Measurements from ENCODE around the gene ZFY.

Gene ZFY

DNA sequence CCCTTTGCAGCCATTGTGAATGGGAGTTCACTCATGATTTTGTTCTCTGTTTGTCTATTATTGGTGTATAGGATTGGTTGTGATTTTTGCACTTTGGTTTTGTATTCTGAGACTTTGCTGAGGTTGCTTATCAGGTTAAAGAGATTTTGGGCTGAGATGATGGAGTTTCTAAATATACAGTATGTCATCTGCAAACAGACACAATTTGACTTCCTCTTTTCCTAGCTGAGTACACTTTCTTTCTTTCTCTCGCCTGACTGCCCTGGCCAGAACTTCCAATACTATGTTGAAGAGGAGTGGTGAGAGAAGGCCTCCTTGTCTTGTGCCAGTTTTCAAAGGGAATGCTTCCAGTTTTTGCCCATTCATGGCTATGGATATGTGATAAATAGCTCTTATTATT is 81.4 kb downstream of the ZFY start:
- H3K27ac ChIP-seq, result no peak overlapping the region
- TF ChIP-seq, protein P1, sequence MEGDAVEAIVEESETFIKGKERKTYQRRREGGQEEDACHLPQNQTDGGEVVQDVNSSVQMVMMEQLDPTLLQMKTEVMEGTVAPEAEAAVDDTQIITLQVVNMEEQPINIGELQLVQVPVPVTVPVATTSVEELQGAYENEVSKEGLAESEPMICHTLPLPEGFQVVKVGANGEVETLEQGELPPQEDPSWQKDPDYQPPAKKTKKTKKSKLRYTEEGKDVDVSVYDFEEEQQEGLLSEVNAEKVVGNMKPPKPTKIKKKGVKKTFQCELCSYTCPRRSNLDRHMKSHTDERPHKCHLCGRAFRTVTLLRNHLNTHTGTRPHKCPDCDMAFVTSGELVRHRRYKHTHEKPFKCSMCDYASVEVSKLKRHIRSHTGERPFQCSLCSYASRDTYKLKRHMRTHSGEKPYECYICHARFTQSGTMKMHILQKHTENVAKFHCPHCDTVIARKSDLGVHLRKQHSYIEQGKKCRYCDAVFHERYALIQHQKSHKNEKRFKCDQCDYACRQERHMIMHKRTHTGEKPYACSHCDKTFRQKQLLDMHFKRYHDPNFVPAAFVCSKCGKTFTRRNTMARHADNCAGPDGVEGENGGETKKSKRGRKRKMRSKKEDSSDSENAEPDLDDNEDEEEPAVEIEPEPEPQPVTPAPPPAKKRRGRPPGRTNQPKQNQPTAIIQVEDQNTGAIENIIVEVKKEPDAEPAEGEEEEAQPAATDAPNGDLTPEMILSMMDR (conservative IDR thresholded peaks at IDR 0.05; ENCODE audit: low read depth), result no peak
- ChIA-PET CTCF (no interaction called here), POLR2A (ENCODE audit: low non-redundant PET) (no interaction called here)
- no peak for DNase-seq (ENCODE audit: low spot score)

DNA sequence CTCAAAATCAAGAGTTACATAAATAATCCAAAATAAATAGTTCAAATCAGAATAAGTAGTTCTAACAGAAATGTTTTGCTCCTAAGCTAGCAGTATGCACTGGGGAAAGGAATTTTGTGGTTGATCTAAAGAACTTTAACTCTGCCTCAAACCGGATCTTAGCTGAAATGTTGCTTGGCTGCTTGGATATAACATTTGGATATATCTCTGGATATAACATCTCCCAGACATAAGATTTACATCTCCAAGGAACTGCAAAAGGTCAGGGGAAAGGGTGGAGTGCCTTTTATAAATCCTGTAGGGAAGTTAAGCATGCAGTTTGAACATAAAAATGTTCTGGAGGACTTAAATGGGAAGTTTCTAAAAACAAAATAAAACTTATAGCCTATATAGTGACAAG is 83.4 kb downstream of the ZFY start:
- CTCF ChIA-PET, result no interaction called here

GRCh38 chrY:3019584-3019983 is 84.4 kb downstream of the ZFY start:
- CTCF ChIA-PET, result no interaction called here
- TF ChIP-seq, protein P1 (conservative IDR thresholded peaks at IDR 0.05; ENCODE audit: low read depth), result no peak
- no peak for DNase-seq (ENCODE audit: low spot score)
- H3K27ac ChIP-seq, result no peak overlapping the region
- POLR2A ChIA-PET (ENCODE audit: low non-redundant PET), result no interaction called here

More for the DNA sequence above, 83.4 kb downstream of the ZFY start:
- no peak overlapping the region for H3K27ac ChIP-seq
- POLR2A ChIA-PET (ENCODE audit: low non-redundant PET), result no interaction called here
- no peak for DNase-seq (ENCODE audit: low spot score)
- TF ChIP-seq, protein P1 (conservative IDR thresholded peaks at IDR 0.05; ENCODE audit: low read depth), result no peak

DNA sequence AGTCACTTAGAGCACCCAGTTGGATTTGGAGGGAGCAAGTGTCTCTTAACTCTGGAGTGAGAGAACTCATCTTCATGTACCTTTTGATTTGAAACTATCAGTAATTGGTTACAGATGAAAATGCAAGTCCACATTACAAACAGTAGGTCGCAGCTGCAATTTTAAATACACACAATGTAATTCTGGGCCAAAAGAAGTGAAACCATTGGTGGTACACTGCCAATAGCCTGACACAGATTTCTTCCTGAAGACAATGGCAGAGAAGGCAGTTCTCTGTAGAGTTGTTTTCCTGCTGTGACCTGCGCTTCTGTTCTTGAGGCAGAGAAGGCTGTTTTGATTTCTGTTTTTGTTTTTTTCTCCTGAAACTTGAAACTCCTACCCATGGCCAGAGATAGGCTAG is 86.0 kb downstream of the ZFY start:
- CTCF ChIA-PET, result no interaction called here
- TF ChIP-seq, protein P1 (conservative IDR thresholded peaks at IDR 0.05; ENCODE audit: low read depth), result no peak
- no peak for DNase-seq (ENCODE audit: low spot score)
- POLR2A ChIA-PET (ENCODE audit: low non-redundant PET), result no interaction called here
- no peak overlapping the region for H3K27ac ChIP-seq

DNA sequence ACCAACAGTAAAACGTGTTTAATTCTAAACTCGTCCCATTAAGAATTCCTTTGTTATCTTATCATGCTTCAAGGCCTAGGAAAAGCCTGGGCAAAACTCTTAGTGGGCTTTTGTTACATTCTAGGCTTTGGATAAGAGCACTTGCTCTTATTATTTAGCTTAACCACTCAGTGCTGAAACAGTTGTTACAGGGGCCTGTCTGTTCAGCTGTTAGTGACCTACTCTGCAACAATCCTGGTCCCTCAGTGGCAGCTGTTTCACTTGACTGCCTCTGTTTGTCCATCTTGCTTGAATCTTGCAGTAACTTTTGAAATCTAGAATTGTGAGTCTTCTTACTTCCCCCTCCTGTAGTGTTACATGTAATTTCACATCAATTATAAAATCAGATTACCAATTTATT is 88.4 kb downstream of the ZFY start:
- DNase-seq (ENCODE audit: low spot score), result no peak
- CTCF ChIA-PET, result no interaction called here
- no peak overlapping the region for H3K27ac ChIP-seq
- TF ChIP-seq, protein P1 (conservative IDR thresholded peaks at IDR 0.05; ENCODE audit: low read depth), result no peak
- POLR2A ChIA-PET (ENCODE audit: low non-redundant PET), result no interaction called here

GRCh38 chrY:3025357-3025756 is 90.2 kb downstream of the ZFY start:
- ChIA-PET CTCF (no interaction called here), POLR2A (ENCODE audit: low non-redundant PET) (no interaction called here)
- H3K27ac ChIP-seq, result no peak overlapping the region
- no peak for DNase-seq (ENCODE audit: low spot score)
- TF ChIP-seq, protein P1 (conservative IDR thresholded peaks at IDR 0.05; ENCODE audit: low read depth), result no peak
